Right cardiac atrium (tissue), 5 donors: ENCODE measurements around the gene ZNF248. TPM values are rescaled to one million over a fixed set of nuclear protein-coding genes. Genes with fewer than 3 reads are reported as not detected.

Experiments used
- ATAC-seq, 2 donors: fragments of 200-7000 bp; cut with Tn5 transposase; one replicate each; pipeline versions ENCODE4 v1.8.0 to v1.9.1; 2020; ENCODE audit warnings: moderate library complexity in 2 of 2, mild to moderate bottlenecking in 1 of 2
- DNase-seq, 3 donors: peaks; one replicate each; pipeline ENCODE4 v3.0.0-alpha.2; 2020
- H3K27ac ChIP-seq: one replicate; pipeline ENCODE4 v1.5.1; 2013; ENCODE audit warnings: mild to moderate bottlenecking, low read length, control low read depth, moderate library complexity
- H3K27me3 ChIP-seq: one replicate; pipeline ENCODE4 v1.6.1; 2013; ENCODE audit not compliant: control insufficient read depth, insufficient read depth
- H3K4me1 ChIP-seq: one replicate; pipeline ENCODE4 v1.6.1; 2013; ENCODE audit warnings: low read length; ENCODE audit not compliant: control insufficient read depth, insufficient read depth
- H3K4me3 ChIP-seq: one replicate; pipeline ENCODE4 v1.5.1; 2013; ENCODE audit warnings: low read length, control low read depth
- H3K9me3 ChIP-seq: one replicate; pipeline ENCODE4 v1.6.1; 2013; ENCODE audit warnings: low read length; ENCODE audit not compliant: control insufficient read depth
- WGBS: extraction: QIAGEN DNeasy Blood & Tissue Kit; methylation state at CpG from one replicate; pipeline ENCODE4 v1.1.7; 2013; 5-methylcytosine and 5-hydroxymethylcytosine counted together
- intact Hi-C, 4 donors: fragments of 100-400 bp; cut with DNase I; formaldehyde crosslinking; loops; one replicate each; pipeline versions ENCODE4 v1.11.0 to v1.14.0; 2022 to 2023
- polyA plus RNA-seq: library from polyadenylated mRNA; stranded (reverse); fragments of 200-250 nt; gene quantifications from one replicate; pipeline ENCODE4 v1.2.3, GENCODE V29; 2013
- total RNA-seq, 4 donors: library from RNA; stranded (reverse); fragmentation: NEBNext Ultra II Directional; extraction: Animal tissue kit (Norgen Biotek cat#: 25700); gene quantifications; one replicate each; pipeline ENCODE4 v1.2.1, GENCODE V29; 2021
- donor health status: healthy with polysubstance abuse.
- donor health status: DM: no; HTN: yes; CAD: no.
- donor health status: DM: no; HTN: no; CAD: no.
- donor health status: DM: no; HTN: yes; CAD: no; lungs with severe emphysema.
- donor health status: DM: yes; HTN: yes; CAD: no.

Gene ZNF248
- total and polyA plus RNA-seq, 5 donors = 5.8 to 18.4 (median 14.0) TPM

DNA sequence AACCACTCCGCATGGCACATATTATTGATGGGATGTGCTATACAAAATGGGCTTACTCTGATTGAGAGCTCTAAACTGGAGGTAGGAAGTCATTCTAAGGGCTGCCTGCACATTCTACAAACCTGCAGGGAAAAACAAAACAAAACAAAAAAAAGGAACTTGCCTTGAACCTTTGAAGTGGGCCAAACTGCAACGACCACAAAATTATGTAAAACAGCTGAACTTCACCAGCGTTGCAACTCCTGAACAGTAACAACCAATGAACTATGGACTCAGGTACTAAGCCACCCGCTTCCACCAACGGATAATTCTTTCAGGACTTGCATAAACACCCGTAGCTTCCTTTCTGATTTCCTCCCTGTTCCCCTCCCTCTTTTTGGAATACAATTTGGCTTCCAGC lies 80.4 kb downstream of the ZNF248 start:
- intact Hi-C loops = no loop called here
- no peaks in the 10 kb centered on the region for H3K27me3 ChIP-seq
- no peak overlapping the region for H3K27ac ChIP-seq
- no peak overlapping the region for H3K4me3 ChIP-seq
- DNase-seq (no peak), ATAC-seq (no peak)
- H3K9me3 ChIP-seq = no peaks in the 10 kb centered on the region
- no peaks in the 10 kb centered on the region for H3K4me1 ChIP-seq
- 89% methylated on average over 6 of the region's 6 CpGs for WGBS

DNA sequence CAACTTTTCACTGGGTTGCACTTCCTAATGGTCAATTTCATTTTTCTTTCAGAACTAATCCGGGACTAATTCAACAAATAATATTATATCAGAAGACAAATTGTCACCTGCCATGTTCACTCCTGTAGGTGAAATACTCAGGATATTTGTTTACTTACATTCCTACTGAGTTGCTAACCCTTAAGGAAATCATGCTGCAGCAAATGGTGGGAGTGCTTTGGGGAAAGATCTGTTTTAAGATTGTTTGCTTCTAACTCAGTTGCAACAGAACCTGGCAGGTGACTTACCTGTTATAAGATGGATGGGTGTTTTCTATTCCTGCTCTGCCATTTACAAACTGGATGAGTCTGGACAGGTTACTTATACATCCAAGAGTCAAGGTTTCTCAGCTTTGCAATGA lies 81.8 kb downstream of the ZNF248 start:
- no peaks in the 10 kb centered on the region for H3K27me3 ChIP-seq
- no peaks in the 10 kb centered on the region for H3K4me1 ChIP-seq
- intact Hi-C loops = no loop called here
- no peaks in the 10 kb centered on the region for H3K9me3 ChIP-seq
- DNase-seq = no peak
- 93% methylated on average over 1 of the region's 1 CpG for WGBS
- H3K4me3 ChIP-seq = no peak overlapping the region
- ATAC-seq = no peak
- H3K27ac ChIP-seq = no peak overlapping the region

DNA sequence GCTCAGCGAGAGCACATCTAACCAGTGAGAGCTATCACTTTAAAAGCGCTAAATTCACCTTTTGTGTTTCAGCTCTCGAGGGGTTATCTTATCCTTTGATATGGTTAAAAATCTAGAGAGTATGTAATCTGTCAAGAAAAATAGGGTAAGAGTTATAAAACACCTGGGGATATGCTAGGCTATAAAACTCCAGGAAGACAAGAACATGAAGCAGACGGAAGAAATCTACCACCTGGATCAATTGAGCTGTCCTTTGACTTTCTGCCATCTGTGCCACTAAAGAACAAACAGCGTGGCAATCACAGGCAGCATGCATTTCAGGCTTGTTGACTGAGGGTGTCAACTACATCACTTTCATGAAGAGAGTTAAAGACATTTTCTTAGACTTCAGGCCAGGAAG lies 83.1 kb downstream of the ZNF248 start:
- Histone ChIP-seq H3K9me3 (no peaks in the 10 kb centered on the region), H3K27ac (no peak overlapping the region), H3K4me1 (no peaks in the 10 kb centered on the region), H3K27me3 (no peaks in the 10 kb centered on the region), H3K4me3 (no peak overlapping the region)
- no peak for ATAC-seq
- no peak for DNase-seq
- 69% methylated on average over 5 of the region's 5 CpGs for WGBS
- intact Hi-C loops = no loop called here

DNA sequence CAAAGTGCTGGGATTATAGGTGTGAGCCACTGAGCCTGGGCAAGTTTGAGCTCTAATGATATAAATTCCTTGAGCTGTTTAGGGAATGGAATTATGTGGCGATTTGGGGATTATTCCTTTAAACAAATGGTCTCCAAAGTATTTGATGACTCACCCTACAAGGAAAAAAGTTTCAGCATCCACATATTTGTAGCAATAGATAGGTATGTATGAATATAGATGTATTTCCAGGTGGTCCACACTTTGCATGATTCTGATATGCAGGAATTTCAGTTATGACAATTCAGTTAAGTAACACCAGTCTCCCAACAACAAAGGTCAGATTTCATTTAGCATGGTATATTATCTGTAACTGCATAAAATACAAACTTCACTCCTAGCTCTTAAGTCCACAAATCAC lies 92.2 kb downstream of the ZNF248 start:
- intact Hi-C loops = no loop called here
- ATAC-seq (no peak), DNase-seq (no peak)
- Histone ChIP-seq H3K27me3 (no peaks in the 10 kb centered on the region), H3K27ac (no peak overlapping the region), H3K4me1 (no peaks in the 10 kb centered on the region), H3K9me3 (no peaks in the 10 kb centered on the region), H3K4me3 (no peak overlapping the region)
- 68% methylated on average over 1 of the region's 1 CpG for WGBS

DNA sequence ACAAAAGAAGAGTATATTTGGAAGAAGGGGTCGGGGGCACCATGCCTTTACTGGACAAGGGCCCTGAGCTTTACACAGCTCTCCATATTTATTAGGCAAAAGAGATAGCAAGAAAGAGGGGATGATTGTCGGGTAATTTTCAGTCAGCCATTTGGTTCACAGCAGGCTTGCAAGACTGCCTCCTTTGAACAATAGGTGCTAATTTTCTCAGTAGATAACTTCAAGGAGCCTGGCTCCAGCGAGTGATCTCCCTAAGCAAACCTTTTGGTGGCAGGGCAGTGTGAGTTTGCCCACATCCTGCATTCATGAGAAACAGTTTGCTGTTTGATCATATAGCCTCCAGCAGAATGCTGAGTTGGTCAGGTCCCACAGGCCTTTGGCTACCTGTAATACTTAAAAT lies 94.3 kb downstream of the ZNF248 start:
- WGBS = 52% methylated on average over 3 of the region's 3 CpGs

DNA sequence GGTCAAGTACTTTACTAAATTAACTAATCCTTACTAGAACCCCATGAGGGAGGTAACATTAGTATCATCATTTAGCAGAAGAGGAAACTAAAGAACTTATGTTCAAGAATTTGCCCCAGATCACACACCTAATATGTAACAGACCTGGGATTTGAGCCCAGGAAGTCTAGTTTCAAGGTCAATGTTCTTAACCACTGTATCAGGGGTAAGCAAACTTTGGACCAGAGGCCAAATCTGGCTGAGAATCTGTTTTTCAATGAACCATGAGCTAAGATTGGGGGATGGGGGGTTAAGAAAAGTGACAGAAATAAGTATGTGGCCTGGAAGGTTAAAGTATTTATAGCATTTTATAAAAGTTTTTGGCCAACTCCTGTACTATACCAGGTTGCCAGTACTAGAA lies 95.1 kb downstream of the ZNF248 start:
- DNase-seq (no peak), ATAC-seq (no peak)
- H3K4me3 ChIP-seq = no peak overlapping the region
- no peaks in the 10 kb centered on the region for H3K27me3 ChIP-seq
- intact Hi-C loops = no loop called here
- no peaks in the 10 kb centered on the region for H3K4me1 ChIP-seq
- H3K27ac ChIP-seq = no peak overlapping the region
- H3K9me3 ChIP-seq = no peaks in the 10 kb centered on the region

More for the DNA sequence above, 94.3 kb downstream of the ZNF248 start:
- Histone ChIP-seq H3K27ac (no peak overlapping the region), H3K9me3 (no peaks in the 10 kb centered on the region), H3K4me3 (no peak overlapping the region), H3K4me1 (no peaks in the 10 kb centered on the region), H3K27me3 (no peaks in the 10 kb centered on the region)
- intact Hi-C loops = no loop called here
- ATAC-seq (no peak), DNase-seq (no peak)

DNA sequence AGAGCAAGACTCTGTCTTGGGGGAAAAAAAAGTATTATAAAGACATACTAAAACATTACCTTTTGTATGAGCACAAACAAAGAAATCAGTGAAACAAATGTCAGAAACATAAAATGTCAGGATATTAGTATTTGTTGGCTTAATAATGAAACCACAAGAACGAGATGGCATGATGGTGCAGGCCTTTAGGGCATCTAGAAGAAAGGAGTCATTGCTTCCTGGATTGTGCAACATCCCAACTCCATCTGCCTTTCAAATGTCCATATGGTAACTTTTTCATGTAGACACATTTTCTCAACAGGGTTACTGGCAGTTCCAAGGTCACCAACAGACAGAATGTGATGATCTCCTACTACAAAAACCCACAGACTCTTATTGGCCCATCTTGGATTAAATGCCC lies 96.6 kb downstream of the ZNF248 start:
- Histone ChIP-seq H3K27ac (no peak overlapping the region), H3K4me3 (no peak overlapping the region), H3K27me3 (no peaks in the 10 kb centered on the region), H3K9me3 (no peaks in the 10 kb centered on the region), H3K4me1 (no peaks in the 10 kb centered on the region)
- ATAC-seq (no peak), DNase-seq (no peak)
- 28% methylated on average over 1 of the region's 1 CpG for WGBS
- intact Hi-C loops = no loop called here

DNA sequence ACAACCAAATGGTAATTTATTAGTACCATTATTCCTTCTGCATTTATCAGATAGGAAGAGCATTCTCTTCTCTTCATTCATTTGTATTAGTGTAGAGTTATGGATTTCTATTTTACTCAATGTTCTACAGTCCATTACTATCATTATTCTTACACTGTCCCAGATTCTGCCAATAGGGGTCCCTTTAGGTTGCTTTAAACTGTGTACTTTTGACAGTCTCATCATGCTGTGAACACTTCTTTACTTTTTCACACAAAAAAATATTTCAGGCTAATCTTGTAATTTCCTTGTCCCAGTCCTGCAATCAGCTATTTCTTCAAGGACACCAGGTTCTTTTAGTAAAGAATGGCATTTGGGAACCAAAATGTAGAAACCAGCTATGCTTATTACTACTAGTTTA lies 99.3 kb downstream of the ZNF248 start:
- H3K4me3 ChIP-seq = no peak overlapping the region
- ATAC-seq (no peak), DNase-seq (no peak)
- intact Hi-C loops = loop anchor here in 1 of 4 donors (10.0 kb wide), 1 partner anchor 323 kb away; no protein-coding TSS in a partner anchor
- H3K4me1 ChIP-seq = no peaks in the 10 kb centered on the region
- H3K27me3 ChIP-seq = no peaks in the 10 kb centered on the region
- H3K9me3 ChIP-seq = no peaks in the 10 kb centered on the region
- H3K27ac ChIP-seq = no peak overlapping the region

DNA sequence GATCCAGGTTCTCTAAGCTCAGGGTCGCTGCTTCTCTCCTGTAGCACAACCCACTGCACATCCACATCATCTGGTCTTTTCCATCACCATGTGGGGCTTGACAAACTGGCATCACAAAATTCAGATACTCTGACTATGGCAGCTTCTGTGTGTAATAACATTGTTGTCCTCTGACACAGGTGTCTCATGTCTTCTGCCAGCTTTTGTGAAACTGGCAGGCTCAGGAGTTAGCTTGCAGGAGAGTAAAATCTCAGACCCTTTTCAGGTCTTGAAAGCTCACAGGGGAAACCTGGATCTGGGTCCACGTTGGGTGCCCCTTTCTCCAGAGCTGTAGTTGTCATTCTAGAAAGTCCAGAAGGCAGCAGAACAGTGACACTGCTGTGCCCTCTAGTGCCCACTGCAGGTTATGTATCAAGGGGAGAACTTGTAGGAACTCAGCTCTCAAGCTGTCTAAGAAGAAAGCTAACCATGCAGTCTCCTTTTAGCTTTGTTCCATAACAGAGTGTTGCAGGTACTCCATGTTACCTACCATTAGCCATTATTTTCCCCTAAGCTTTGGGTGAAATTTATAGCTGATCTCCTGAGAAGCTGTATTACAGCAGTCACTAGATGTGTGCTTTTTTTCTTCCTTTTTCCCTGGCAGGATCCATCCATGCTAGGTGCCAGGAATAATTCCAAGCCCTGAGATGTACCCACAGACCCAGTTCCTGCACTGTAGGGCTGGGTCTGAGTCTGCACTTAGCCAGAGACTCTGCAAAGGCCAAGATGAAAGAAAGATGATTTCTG lies 102.7 kb downstream of the ZNF248 start:
- peak; percentile 55 to 76 for ATAC-seq
- intact Hi-C loops = loop anchor here in 2 of 4 donors (5.0 to 10.0 kb wide), 2 partner anchors 317 to 320 kb away; no protein-coding TSS in a partner anchor
- no peak overlapping the region for H3K4me3 ChIP-seq

DNA sequence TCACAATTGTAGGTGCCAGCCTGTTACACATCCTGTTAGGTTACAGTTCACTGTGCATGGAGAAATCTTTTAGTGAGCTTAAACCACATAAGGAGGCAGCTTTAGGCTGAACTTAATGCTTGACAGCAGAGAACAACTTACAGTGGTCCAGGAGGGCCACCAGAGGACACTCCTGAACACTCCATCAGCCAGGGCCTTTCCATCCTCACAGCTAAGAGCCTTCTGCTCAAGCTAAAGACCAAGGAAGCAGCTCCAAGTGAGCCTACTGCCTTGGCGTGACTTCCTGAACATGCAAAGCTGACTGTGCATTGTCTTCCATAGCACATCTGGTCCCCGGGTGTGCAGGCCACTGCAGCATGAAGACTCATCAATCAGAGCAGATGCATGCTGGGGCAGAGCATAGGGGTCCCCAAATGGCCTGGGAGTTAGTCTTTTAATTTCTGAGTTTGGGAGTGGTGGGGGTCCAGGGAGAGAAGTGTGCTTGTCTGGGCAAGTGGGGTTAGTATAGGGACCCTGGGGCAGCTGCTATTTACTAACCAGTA lies 105.0 kb downstream of the ZNF248 start:
- DNase-seq (no peak), ATAC-seq (no peak)
- intact Hi-C loops = loop anchor here in 2 of 4 donors (5.0 to 10.0 kb wide), 2 partner anchors 315 to 318 kb away; no protein-coding TSS in a partner anchor
- H3K9me3 ChIP-seq = no peaks in the 10 kb centered on the region
- H3K4me1 ChIP-seq = no peaks in the 10 kb centered on the region
- H3K27ac ChIP-seq = no peak overlapping the region
- no peak overlapping the region for H3K4me3 ChIP-seq
- H3K27me3 ChIP-seq = no peaks in the 10 kb centered on the region
- 76% methylated on average over 2 of the region's 2 CpGs for WGBS

More for the DNA sequence above, 102.7 kb downstream of the ZNF248 start:
- Histone ChIP-seq H3K4me1 (no peaks in the 10 kb centered on the region), H3K9me3 (no peaks in the 10 kb centered on the region), H3K27ac (no peak overlapping the region), H3K27me3 (no peaks in the 10 kb centered on the region)
- peak in 1 of 3 donors; percentile 52 for DNase-seq
- 12% methylated on average over 2 of the region's 2 CpGs for WGBS

DNA sequence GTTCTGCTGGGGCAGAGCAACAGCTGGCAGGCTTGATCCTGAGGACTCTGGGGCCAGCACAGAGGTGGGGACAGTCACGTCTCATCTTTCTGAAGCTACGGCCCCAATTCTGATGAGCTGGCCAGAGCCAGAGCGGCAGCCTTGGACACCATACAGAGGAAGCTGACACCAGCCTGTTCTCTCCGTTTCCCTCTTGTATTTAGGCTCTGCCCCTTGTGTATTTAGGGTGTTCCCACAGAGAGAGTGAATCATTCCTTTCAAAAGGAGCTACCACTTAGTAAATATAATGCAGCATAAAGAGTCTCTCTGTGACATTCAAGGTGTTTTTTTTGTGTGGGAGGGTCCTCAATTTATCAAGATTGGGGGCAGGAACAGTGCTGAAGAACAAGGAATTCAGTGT lies 109.2 kb downstream of the ZNF248 start:
- Histone ChIP-seq H3K27ac (no peak overlapping the region), H3K9me3 (no peaks in the 10 kb centered on the region), H3K4me1 (no peaks in the 10 kb centered on the region), H3K27me3 (no peaks in the 10 kb centered on the region), H3K4me3 (no peak overlapping the region)
- ATAC-seq = no peak
- DNase-seq = no peak
- 71% methylated on average over 4 of the region's 4 CpGs for WGBS
- intact Hi-C loops = loop anchor here in 1 of 4 donors (5.0 kb wide), 1 partner anchor 311 kb away; no protein-coding TSS in a partner anchor
